ENCODE results near the gene ANKRD24. TPM values are rescaled to one million over a fixed set of nuclear protein-coding genes. Genes with fewer than 3 reads are reported as not detected.
"Not testable (repeated sequence)": the region's sequence is repeated elsewhere in the genome, so short reads cannot be mapped to it uniquely, and the experiment has no call there.

Gene ANKRD24
- total and polyA plus RNA-seq, 4 donors = 0.28 to 2.5 (median 1.4) TPM

DNA sequence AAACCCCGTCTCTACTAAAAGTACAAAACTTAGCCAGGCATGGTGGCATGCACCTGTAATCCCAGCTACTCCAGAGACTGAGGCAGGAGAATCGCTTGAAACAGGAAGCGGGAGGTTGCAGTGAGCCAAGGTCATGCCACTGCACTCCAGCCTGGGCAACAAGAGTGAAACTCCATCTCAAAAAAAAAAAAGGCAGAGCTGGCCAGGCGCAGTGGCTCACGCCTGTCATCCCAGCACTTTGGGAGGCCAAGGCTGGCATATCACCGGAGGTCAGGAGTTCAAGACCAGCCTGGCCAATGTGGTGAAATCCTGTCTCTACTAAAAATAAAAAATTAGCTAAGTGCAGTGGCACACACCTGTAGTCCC lies 91.8 kb downstream of the ANKRD24 start:
- H3K27ac ChIP-seq (ENCODE audit: low read depth in 1 of 2, low read length in 2 of 2); H3K9me3 ChIP-seq (ENCODE audit: control insufficient read depth in 4 of 4, low read length in 3 of 4); H3K36me3 ChIP-seq (ENCODE audit: control insufficient read depth in 4 of 4, insufficient read depth in 3 of 4, low read depth in 1 of 4, low read length in 3 of 4); H3K4me3 ChIP-seq (ENCODE audit: low read depth in 1 of 3, low read length in 3 of 3); DNase-seq (ENCODE audit: low spot score); H3K27me3 ChIP-seq (ENCODE audit: control insufficient read depth in 4 of 4, insufficient read depth in 4 of 4, low read length in 3 of 4); H3K9ac ChIP-seq (ENCODE audit: low read depth in 1 of 2, low read length in 2 of 2); H3K4me1 ChIP-seq (ENCODE audit: control insufficient read depth in 4 of 4, insufficient read depth in 4 of 4, low read length in 3 of 4): not testable (repeated sequence)
- peak; percentile 27 to 41 for TF ChIP-seq HNF4A (conservative IDR thresholded peaks at IDR 0.05)
- peak in 1 of 2 donors; percentile 10 for TF ChIP-seq RAD21 (IDR thresholded peaks at IDR 0.05)
- TF ChIP-seq RXRA (IDR thresholded peaks at IDR 0.05) = peak; percentile 28 to 37
- WGBS = 35% methylated on average over 6 of the region's 6 CpGs

Other genes with a start within 250 kb of the ANKRD24 start
- gene NMRK2, start 249.6 kb upstream of the ANKRD24 start, total RNA-seq = not detected
- gene NMRK2, start 249.6 kb upstream of the ANKRD24 start, polyA plus RNA-seq = under 1 TPM in 1 of 2 donors, not detected in 1; 0.07 TPM
- gene DAPK3, start 211.6 kb upstream of the ANKRD24 start, total RNA-seq = 10 to 100 TPM; 20.9 to 29.5 TPM
- 10 to 100 TPM in 1 of 2 donors, 1 to 10 TPM in 1; 3.0 to 26.7 TPM for gene DAPK3, start 211.6 kb upstream of the ANKRD24 start, polyA plus RNA-seq
- 1,000 to 10,000 TPM in 1 of 2 donors, 100 to 1,000 TPM in 1; 945 to 1,090 TPM for gene EEF2, start 197.2 kb upstream of the ANKRD24 start, total RNA-seq
- 100 to 1,000 TPM; 244 to 691 TPM for gene EEF2, start 197.2 kb upstream of the ANKRD24 start, polyA plus RNA-seq
- gene PIAS4, start 175.0 kb upstream of the ANKRD24 start, total RNA-seq = 10 to 100 TPM; 10.8 to 14.1 TPM
- gene PIAS4, start 175.0 kb upstream of the ANKRD24 start, polyA plus RNA-seq = 10 to 100 TPM in 1 of 2 donors, 1 to 10 TPM in 1; 5.6 to 10.4 TPM
- gene ZBTB7A, start 115.8 kb upstream of the ANKRD24 start, total RNA-seq = 10 to 100 TPM; 23.6 to 28.9 TPM
- gene ZBTB7A, start 115.8 kb upstream of the ANKRD24 start, polyA plus RNA-seq = 10 to 100 TPM in 1 of 2 donors, 1 to 10 TPM in 1; 2.9 to 11.7 TPM
- gene MAP2K2, start 58.6 kb upstream of the ANKRD24 start, total RNA-seq = 10 to 100 TPM; 43.8 to 64.4 TPM
- gene MAP2K2, start 58.6 kb upstream of the ANKRD24 start, polyA plus RNA-seq = 10 to 100 TPM; 40.3 to 72.7 TPM
- gene CREB3L3, start 29.1 kb upstream of the ANKRD24 start, total RNA-seq = 100 to 1,000 TPM in 1 of 2 donors, 10 to 100 TPM in 1; 22.8 to 194 TPM
- 100 to 1,000 TPM in 1 of 2 donors, 10 to 100 TPM in 1; 94.9 to 331 TPM for gene CREB3L3, start 29.1 kb upstream of the ANKRD24 start, polyA plus RNA-seq
- gene SIRT6, start 126 bp upstream of the ANKRD24 start, total RNA-seq = 10 to 100 TPM in 1 of 2 donors, 1 to 10 TPM in 1; 7.7 to 12.7 TPM
- 10 to 100 TPM in 1 of 2 donors, 1 to 10 TPM in 1; 8.4 to 11.3 TPM for gene SIRT6, start 126 bp upstream of the ANKRD24 start, polyA plus RNA-seq
- gene EBI3, start 46.8 kb downstream of the ANKRD24 start, total RNA-seq = 1 to 10 TPM; 1.8 to 2.5 TPM
- 1 to 10 TPM; 2.5 to 7.8 TPM for gene EBI3, start 46.8 kb downstream of the ANKRD24 start, polyA plus RNA-seq
- 10 to 100 TPM in 1 of 2 donors, 1 to 10 TPM in 1; 9.2 to 12.7 TPM for gene YJU2, start 64.4 kb downstream of the ANKRD24 start, total RNA-seq
- gene YJU2, start 64.4 kb downstream of the ANKRD24 start, polyA plus RNA-seq = 10 to 100 TPM in 1 of 2 donors, 1 to 10 TPM in 1; 6.5 to 11.4 TPM
- gene SHD, start 96.6 kb downstream of the ANKRD24 start, total RNA-seq = 1 to 10 TPM in 1 of 2 donors, under 1 TPM in 1; 0.09 to 2.3 TPM
- gene SHD, start 96.6 kb downstream of the ANKRD24 start, polyA plus RNA-seq = 10 to 100 TPM in 1 of 2 donors, 1 to 10 TPM in 1; 6.8 to 15.7 TPM
- under 1 TPM; 0.47 to 0.50 TPM for gene TMIGD2, start 119.7 kb downstream of the ANKRD24 start, total RNA-seq
- gene TMIGD2, start 119.7 kb downstream of the ANKRD24 start, polyA plus RNA-seq = under 1 TPM; 0.16 to 0.94 TPM
- gene FSD1, start 121.9 kb downstream of the ANKRD24 start, total RNA-seq = under 1 TPM in 1 of 2 donors, not detected in 1; 0.92 TPM
- gene FSD1, start 121.9 kb downstream of the ANKRD24 start, polyA plus RNA-seq = under 1 TPM; 0.05 to 0.19 TPM
- gene STAP2, start 156.1 kb downstream of the ANKRD24 start, total RNA-seq = 10 to 100 TPM in 1 of 2 donors, 1 to 10 TPM in 1; 8.6 to 26.4 TPM
- gene STAP2, start 156.1 kb downstream of the ANKRD24 start, polyA plus RNA-seq = 10 to 100 TPM; 23.6 to 24.5 TPM
- 1 to 10 TPM; 4.7 to 9.9 TPM for gene MPND, start 160.9 kb downstream of the ANKRD24 start, total RNA-seq
- 1 to 10 TPM; 9.0 to 9.4 TPM for gene MPND, start 160.9 kb downstream of the ANKRD24 start, polyA plus RNA-seq
- 10 to 100 TPM; 16.7 to 19.7 TPM for gene SH3GL1, start 217.9 kb downstream of the ANKRD24 start, total RNA-seq
- 10 to 100 TPM; 16.5 to 27.8 TPM for gene SH3GL1, start 217.9 kb downstream of the ANKRD24 start, polyA plus RNA-seq
- 10 to 100 TPM in 1 of 2 donors, 1 to 10 TPM in 1; 2.9 to 20.8 TPM for gene CHAF1A, start 220.0 kb downstream of the ANKRD24 start, total RNA-seq
- 1 to 10 TPM; 1.0 to 2.1 TPM for gene CHAF1A, start 220.0 kb downstream of the ANKRD24 start, polyA plus RNA-seq

Data from liver (tissue), 9 donors.